ENCODE results near the gene SUN1. TPM values are rescaled to one million over a fixed set of nuclear protein-coding genes. Genes with fewer than 3 reads are reported as not detected.

Gene SUN1
- total RNA-seq, 2 experiments from 2014 or later: 83.4 to 105 TPM

DNA sequence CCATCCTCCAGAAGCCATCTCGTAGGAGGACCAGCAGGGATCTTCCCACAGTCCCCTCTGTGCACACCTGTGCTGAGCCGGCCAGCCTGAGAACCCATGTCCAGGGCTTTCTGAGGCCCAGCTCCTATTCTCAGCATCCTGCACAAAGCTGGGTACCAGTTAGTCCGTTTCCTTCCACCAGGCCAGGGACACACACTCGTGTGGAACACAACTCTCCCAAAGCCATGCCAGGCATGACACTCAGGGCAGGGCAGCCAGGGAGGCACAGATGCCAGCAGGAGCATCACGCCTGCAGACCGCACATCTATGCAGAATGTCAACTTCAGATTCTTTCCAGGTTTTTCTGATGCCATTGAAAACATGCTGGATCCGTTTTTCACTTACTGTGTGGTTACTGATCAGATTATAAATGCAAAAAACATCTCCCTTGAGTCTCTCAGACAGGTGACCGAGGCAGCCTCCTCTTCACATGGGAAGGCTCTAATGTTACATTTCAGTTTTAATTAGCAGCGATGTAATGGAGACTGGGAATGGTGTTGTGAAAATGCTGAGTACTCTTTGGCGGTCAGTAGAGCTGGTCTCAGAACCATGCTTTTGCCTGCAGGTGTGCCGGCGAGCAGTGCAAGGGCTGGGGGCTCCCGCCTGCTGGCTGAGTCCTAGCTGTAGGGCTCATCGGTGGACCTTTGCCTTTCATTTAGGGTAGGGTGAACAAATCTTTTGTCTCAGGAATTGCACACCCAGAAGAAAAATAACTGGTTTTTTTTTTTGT is 3.3 kb upstream of the SUN1 start:
- Histone ChIP-seq H3K4me2 (ENCODE audit: low read length) (no peak overlapping the region), H3K9me2 (ENCODE audit: insufficient read depth, low read length) (no peaks in the 10 kb centered on the region), H3K4me1 (ENCODE audit: insufficient read depth, low read length, poor library complexity, severe bottlenecking) (no peaks in the 10 kb centered on the region), H4K20me1 (ENCODE audit: insufficient read depth, low read length) (no peaks in the 10 kb centered on the region), H3K4me3 (ENCODE audit: low read depth, low read length, poor library complexity, severe bottlenecking) (no peak overlapping the region), H3K79me2 (ENCODE audit: insufficient read depth, low read depth, low read length) (peaks cover 60% of the 10 kb centered on the region), H3K9me3 (ENCODE audit: low read length) (no peaks in the 10 kb centered on the region), H2AFZ (ENCODE audit: low read length) (no peak overlapping the region), H3K36me3 (ENCODE audit: insufficient read depth, low read length) (peaks cover 17% of the 10 kb centered on the region; the same call in 1 of the 2 replicates), H3K27ac (ENCODE audit: low read depth, low read length, poor library complexity, severe bottlenecking) (no peak overlapping the region)
- no TSS peak for BruUV-seq (replicated peaks)
- TF ChIP-seq, protein P1, sequence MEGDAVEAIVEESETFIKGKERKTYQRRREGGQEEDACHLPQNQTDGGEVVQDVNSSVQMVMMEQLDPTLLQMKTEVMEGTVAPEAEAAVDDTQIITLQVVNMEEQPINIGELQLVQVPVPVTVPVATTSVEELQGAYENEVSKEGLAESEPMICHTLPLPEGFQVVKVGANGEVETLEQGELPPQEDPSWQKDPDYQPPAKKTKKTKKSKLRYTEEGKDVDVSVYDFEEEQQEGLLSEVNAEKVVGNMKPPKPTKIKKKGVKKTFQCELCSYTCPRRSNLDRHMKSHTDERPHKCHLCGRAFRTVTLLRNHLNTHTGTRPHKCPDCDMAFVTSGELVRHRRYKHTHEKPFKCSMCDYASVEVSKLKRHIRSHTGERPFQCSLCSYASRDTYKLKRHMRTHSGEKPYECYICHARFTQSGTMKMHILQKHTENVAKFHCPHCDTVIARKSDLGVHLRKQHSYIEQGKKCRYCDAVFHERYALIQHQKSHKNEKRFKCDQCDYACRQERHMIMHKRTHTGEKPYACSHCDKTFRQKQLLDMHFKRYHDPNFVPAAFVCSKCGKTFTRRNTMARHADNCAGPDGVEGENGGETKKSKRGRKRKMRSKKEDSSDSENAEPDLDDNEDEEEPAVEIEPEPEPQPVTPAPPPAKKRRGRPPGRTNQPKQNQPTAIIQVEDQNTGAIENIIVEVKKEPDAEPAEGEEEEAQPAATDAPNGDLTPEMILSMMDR (conservative IDR thresholded peaks at IDR 0.05; ENCODE audit: low read length): no peak
- no peak for TF ChIP-seq EZH2phosphoT487 (IDR thresholded peaks at IDR 0.05; ENCODE audit: borderline replicate concordance, low read depth, low read length)
- ChIA-PET CTCF (ENCODE audit: unreplicated experiment) (no interaction called here), POLR2A (interaction anchor here (0.5 kb wide), 1 partner anchor 78 kb away, joined by 6 read pairs; no protein-coding TSS in a partner anchor)
- intact Hi-C loops (cut with micrococcal nuclease; ENCODE audit: unreplicated experiment): no loop called here
- DNase-seq (ENCODE audit: low spot score): no peak

DNA sequence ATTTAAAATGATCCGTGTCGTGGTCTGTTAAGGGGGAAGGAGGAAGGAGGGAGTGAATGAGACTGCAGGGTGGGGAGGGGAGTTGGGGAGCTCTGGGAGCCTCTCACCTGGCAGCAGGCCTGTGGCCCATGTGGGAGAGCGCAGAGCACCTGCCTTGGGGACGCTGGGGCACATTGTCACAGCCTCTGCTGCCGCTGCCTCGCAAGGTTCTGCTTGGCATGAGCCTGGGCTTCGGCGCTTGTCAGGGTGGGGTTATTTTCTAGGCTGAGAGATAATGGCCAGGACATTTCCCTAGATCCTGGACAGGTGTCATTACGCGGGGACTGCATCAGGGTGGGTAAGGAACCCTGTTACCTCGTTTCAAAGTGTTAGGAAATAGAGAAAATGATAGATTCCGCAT is 2.2 kb upstream of the SUN1 start:
- H3K9me2 ChIP-seq (ENCODE audit: insufficient read depth, low read length): no peaks in the 10 kb centered on the region
- no peak overlapping the region for H3K4me2 ChIP-seq (ENCODE audit: low read length)
- DNase-seq (ENCODE audit: low spot score): no peak
- H3K36me3 ChIP-seq (ENCODE audit: insufficient read depth, low read length): peaks cover 17% of the 10 kb centered on the region; the same call in 1 of the 2 replicates
- no peak for TF ChIP-seq EZH2phosphoT487 (IDR thresholded peaks at IDR 0.05; ENCODE audit: borderline replicate concordance, low read depth, low read length)
- TF ChIP-seq, protein P1 (conservative IDR thresholded peaks at IDR 0.05; ENCODE audit: low read length): no peak
- ChIA-PET POLR2A (no interaction called here), CTCF (ENCODE audit: unreplicated experiment) (no interaction called here)
- intact Hi-C loops (cut with micrococcal nuclease; ENCODE audit: unreplicated experiment): no loop called here
- H4K20me1 ChIP-seq (ENCODE audit: insufficient read depth, low read length): no peaks in the 10 kb centered on the region
- H3K27ac ChIP-seq (ENCODE audit: low read depth, low read length, poor library complexity, severe bottlenecking): no peak overlapping the region
- H3K4me3 ChIP-seq (ENCODE audit: low read depth, low read length, poor library complexity, severe bottlenecking): no peak overlapping the region
- peaks cover 57% of the 10 kb centered on the region for H3K79me2 ChIP-seq (ENCODE audit: insufficient read depth, low read depth, low read length)
- H3K9me3 ChIP-seq (ENCODE audit: low read length): no peaks in the 10 kb centered on the region
- BruUV-seq (replicated peaks): no TSS peak
- H2AFZ ChIP-seq (ENCODE audit: low read length): no peak overlapping the region
- H3K4me1 ChIP-seq (ENCODE audit: insufficient read depth, low read length, poor library complexity, severe bottlenecking): no peaks in the 10 kb centered on the region

DNA sequence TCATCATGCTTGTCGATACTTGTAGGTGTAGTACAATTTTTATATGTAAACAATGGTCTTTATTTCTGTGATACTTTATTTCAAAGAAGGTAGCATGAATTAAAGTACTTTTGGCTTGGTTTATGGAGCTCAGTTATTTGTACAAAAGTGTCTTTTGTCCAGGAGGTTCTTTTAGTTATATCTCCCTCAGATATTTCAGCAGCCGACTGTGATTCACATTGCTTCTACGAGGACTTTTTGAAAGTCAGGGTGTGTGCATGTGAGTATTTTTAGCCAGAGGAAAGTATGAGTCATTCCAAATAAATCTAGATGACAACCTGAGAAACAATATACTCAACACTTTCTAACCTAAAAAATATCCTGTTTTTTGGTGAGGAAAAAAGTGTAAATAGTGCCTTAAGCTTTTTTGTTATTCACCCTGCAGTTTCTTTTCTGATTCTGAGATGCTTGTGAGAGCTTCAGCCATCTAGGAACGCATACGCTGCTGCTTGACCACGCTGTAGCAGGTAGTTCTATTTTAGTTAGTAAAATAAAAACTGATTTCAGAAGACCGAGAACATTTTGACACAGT is 595 bp upstream of the SUN1 start:
- TF ChIP-seq EZH2phosphoT487 (IDR thresholded peaks at IDR 0.05; ENCODE audit: borderline replicate concordance, low read depth, low read length): no peak
- TF ChIP-seq, protein P1 (conservative IDR thresholded peaks at IDR 0.05; ENCODE audit: low read length): no peak
- H3K4me3 ChIP-seq (ENCODE audit: low read depth, low read length, poor library complexity, severe bottlenecking): no peak overlapping the region
- H3K4me1 ChIP-seq (ENCODE audit: insufficient read depth, low read length, poor library complexity, severe bottlenecking): no peaks in the 10 kb centered on the region
- ChIA-PET CTCF (ENCODE audit: unreplicated experiment) (no interaction called here), POLR2A (interaction anchor here (0.7 kb wide), 1 partner anchor 13 kb away, joined by 3 read pairs; no protein-coding TSS in a partner anchor)
- H3K27ac ChIP-seq (ENCODE audit: low read depth, low read length, poor library complexity, severe bottlenecking): no peak overlapping the region
- no TSS peak for BruUV-seq (replicated peaks)
- intact Hi-C loops (cut with micrococcal nuclease; ENCODE audit: unreplicated experiment): no loop called here
- H4K20me1 ChIP-seq (ENCODE audit: insufficient read depth, low read length): no peaks in the 10 kb centered on the region
- no peak for DNase-seq (ENCODE audit: low spot score)
- H3K4me2 ChIP-seq (ENCODE audit: low read length): no peak overlapping the region
- H3K9me2 ChIP-seq (ENCODE audit: insufficient read depth, low read length): no peaks in the 10 kb centered on the region
- H2AFZ ChIP-seq (ENCODE audit: low read length): no peak overlapping the region
- H3K9me3 ChIP-seq (ENCODE audit: low read length): no peaks in the 10 kb centered on the region
- H3K36me3 ChIP-seq (ENCODE audit: insufficient read depth, low read length): peaks cover 11% of the 10 kb centered on the region; the same call in 1 of the 2 replicates
- H3K79me2 ChIP-seq (ENCODE audit: insufficient read depth, low read depth, low read length): peaks cover 44% of the 10 kb centered on the region
